Activated CD4-positive, alpha-beta T cell treated with anti-CD3 and anti-CD28 coated beads for 36 hours (primary cell): ENCODE data around the gene SLC22A17. TPM values are rescaled to one million over a fixed set of nuclear protein-coding genes. Genes with fewer than 3 reads are reported as not detected.
A peak's percentile ranks its signal among the peaks of the same experiment; 100 is the strongest.

ENCODE experiments used
- ATAC-seq: fragments of 200-7000 bp; cut with Tn5 transposase; one replicate; pipeline ENCODE4 v1.10.0; 2021; ENCODE audit warnings: mild to moderate bottlenecking, moderate library complexity
- CTCF ChIA-PET: fragments of 350-600 bp; sonication (Branson Sonifier 250); formaldehyde crosslinking; loops from one replicate; lab custom pipeline; 2021; ENCODE audit warnings: antibody characterized with exemption; lab: Charles Lee
- POLR2A ChIA-PET: fragments of 350-600 bp; sonication (Branson Sonifier 250); formaldehyde crosslinking; loops from one replicate; lab custom pipeline; 2021; ENCODE audit warnings: antibody characterized with exemption, inconsistent platforms; lab: Charles Lee
- DNase-seq: peaks from one replicate; pipeline ENCODE4 v3.0.0-alpha.2; 2020
- H3K27ac Mint-ChIP-seq: one replicate; pipeline ENCODE4 v1.8.0; 2021; ENCODE audit warnings: mixed read lengths
- H3K27me3 Mint-ChIP-seq: one replicate; pipeline ENCODE4 v1.8.0; 2021; ENCODE audit warnings: mixed read lengths
- H3K36me3 Mint-ChIP-seq: one replicate; pipeline ENCODE4 v1.8.0; 2021; ENCODE audit warnings: low read depth, mixed read lengths
- H3K4me1 Mint-ChIP-seq: one replicate; pipeline ENCODE4 v1.8.0; 2021; ENCODE audit warnings: mixed read lengths
- H3K4me3 Mint-ChIP-seq: one replicate; pipeline ENCODE4 v1.8.0; 2021; ENCODE audit warnings: mild to moderate bottlenecking, moderate library complexity, mixed read lengths
- H3K9me3 Mint-ChIP-seq: one replicate; pipeline ENCODE4 v1.8.0; 2021; ENCODE audit warnings: low read depth, mixed read lengths
- intact Hi-C, 2 experiments: fragments of 100-400 bp; cut with DNase I in 1 of 2; cut with micrococcal nuclease in 1 of 2; formaldehyde crosslinking; loops; one replicate each; pipeline versions ENCODE4 v1.14.2 to v1.15.1; 2022 to 2024; cut with DNase I, micrococcal nuclease
- total RNA-seq, 2 experiments: library from RNA; stranded (reverse); gene quantifications; one replicate each; pipeline ENCODE4 v1.2.3, GENCODE V29; 2021

SLC22A17 gene
- total RNA-seq, 2 experiments from 2014 or later: 4.7 to 5.3 TPM

GRCh38 chr14:23319746-23320583 lies 32.7 kb downstream of the SLC22A17 start:
- H3K36me3 Mint-ChIP-seq: peaks cover 30% of the 10 kb centered on the region
- ChIA-PET POLR2A (interaction anchor here (0.5 to 4.7 kb wide), 5 partner anchors 17 to 234 kb away, joined by 3 to 93 read pairs (median 14); partner anchors contain the start of genes ACIN1, C14orf119, HOMEZ and PPP1R3E), CTCF (interaction anchor here (0.5 to 11.6 kb wide), 10 partner anchors 9 to 391 kb away, joined by 3 to 173 read pairs (median 4); partner anchors contain the start of genes ACIN1, C14orf119, HOMEZ and PPP1R3E)
- H3K4me1 Mint-ChIP-seq: peaks cover 25% of the 10 kb centered on the region
- no peaks in the 10 kb centered on the region for H3K9me3 Mint-ChIP-seq
- DNase-seq: no peak
- no peak for ATAC-seq
- H3K27me3 Mint-ChIP-seq: no peaks in the 10 kb centered on the region
- peak overlapping the region; percentile 93 for H3K4me3 Mint-ChIP-seq
- H3K27ac Mint-ChIP-seq: peak overlapping the region; percentile 95
- intact Hi-C loops: loop anchor here in 1 of 2 experiments (5.0 kb wide), 2 partner anchors 237 to 1122 kb away; partner anchors contain the start of genes SDR39U1 and THTPA

- ChIA-PET POLR2A (no interaction called here), CTCF (interaction anchor here (1.5 to 11.6 kb wide), 2 partner anchors 16 to 63 kb away, joined by 4 to 173 read pairs; partner anchors contain the start of gene PPP1R3E)
- no peak overlapping the region for H3K4me3 Mint-ChIP-seq
- no peak overlapping the region for H3K27ac Mint-ChIP-seq
- no peak for DNase-seq
- no peaks in the 10 kb centered on the region for H3K27me3 Mint-ChIP-seq
- no peaks in the 10 kb centered on the region for H3K9me3 Mint-ChIP-seq
- H3K36me3 Mint-ChIP-seq: peaks cover 2% of the 10 kb centered on the region
- peaks cover 10% of the 10 kb centered on the region for H3K4me1 Mint-ChIP-seq
- intact Hi-C loops: no loop called here
- no peak for ATAC-seq
Observed at GRCh38 chr14:23316300-23316699, 36.4 kb downstream of the SLC22A17 start.

DNA sequence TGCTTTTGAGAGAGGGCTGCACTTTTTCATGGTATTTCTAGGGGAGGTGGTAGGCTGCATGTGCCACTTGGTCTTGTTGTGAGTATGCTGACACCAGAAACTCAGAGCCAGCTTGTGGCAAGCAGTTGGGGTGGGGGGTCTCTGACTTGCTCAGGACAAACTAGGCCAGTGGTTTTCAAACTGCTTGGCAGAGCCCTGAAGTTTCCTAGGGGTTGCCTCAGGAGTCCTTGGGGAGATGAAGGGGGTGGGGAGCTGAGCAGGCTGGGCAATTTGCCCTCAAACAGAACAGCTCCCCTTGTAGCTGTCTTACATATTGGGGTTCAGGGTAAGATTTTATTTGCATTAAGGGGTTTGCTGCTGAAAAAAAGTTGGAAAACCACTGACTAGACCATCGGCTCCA lies 42.1 kb downstream of the SLC22A17 start:
- Mint-ChIP-seq H3K9me3 (no peaks in the 10 kb centered on the region), H3K4me1 (no peaks in the 10 kb centered on the region), H3K36me3 (no peaks in the 10 kb centered on the region), H3K27me3 (peaks cover 16% of the 10 kb centered on the region), H3K4me3 (no peak overlapping the region), H3K27ac (no peak overlapping the region)
- POLR2A ChIA-PET: interaction anchor here (0.7 kb wide), 1 partner anchor 17 kb away, joined by 3 read pairs; no protein-coding TSS in a partner anchor
- intact Hi-C loops: no loop called here
- DNase-seq (no peak), ATAC-seq (no peak)
- CTCF ChIA-PET: interaction anchor here (0.6 to 1.3 kb wide), 2 partner anchors 9 to 18 kb away, joined by 3 to 5 read pairs; no protein-coding TSS in a partner anchor

DNA sequence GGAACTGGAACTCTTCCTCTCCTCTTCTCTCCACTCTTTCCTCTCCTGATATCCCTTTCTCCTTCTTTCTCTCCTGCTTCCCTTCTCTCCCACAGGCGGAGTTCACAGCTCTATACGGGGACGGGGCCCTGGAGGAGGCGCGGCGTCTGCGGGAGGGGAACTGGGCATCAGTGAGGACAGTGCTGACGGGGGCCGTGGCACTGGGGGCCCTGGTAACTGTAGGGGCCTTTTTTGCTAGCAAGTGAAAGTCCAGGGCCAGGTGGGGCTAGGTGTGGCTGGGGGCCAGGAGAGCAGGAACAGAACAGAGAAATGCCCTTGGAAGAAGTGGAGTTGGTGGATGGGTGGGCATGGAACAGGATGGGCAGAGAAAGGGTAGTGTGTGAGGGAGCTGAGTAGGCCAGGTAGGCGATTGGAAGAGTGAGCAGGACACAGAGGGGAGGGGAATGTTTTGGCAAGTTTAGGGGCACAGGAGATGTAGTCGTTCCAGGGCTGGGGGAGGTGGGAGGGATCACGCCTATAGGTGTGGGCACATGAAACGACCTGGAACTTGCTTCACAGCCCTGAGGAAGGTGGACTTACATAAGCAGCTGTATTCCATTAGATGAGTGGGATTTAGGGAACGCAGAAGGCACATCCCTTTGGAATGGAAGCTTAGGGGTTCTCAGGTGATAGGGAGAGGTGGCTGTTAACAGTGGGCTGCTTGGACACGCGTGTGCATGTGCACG lies 43.8 kb downstream of the SLC22A17 start:
- no peaks in the 10 kb centered on the region for H3K9me3 Mint-ChIP-seq
- no peaks in the 10 kb centered on the region for H3K4me1 Mint-ChIP-seq
- ChIA-PET CTCF (interaction anchor here (1.7 kb wide), 1 partner anchor 12 kb away, joined by 7 read pairs; the partner anchor contains the start of gene PABPN1), POLR2A (no interaction called here)
- no peak overlapping the region for H3K27ac Mint-ChIP-seq
- intact Hi-C loops: loop anchor here in 1 of 2 experiments (10.0 kb wide), 2 partner anchors 724 to 1854 kb away; partner anchors contain the start of genes CHD8 and DAD1
- no peaks in the 10 kb centered on the region for H3K36me3 Mint-ChIP-seq
- H3K4me3 Mint-ChIP-seq: no peak overlapping the region
- no peak for ATAC-seq
- H3K27me3 Mint-ChIP-seq: peaks cover 20% of the 10 kb centered on the region
- DNase-seq: no peak

DNA sequence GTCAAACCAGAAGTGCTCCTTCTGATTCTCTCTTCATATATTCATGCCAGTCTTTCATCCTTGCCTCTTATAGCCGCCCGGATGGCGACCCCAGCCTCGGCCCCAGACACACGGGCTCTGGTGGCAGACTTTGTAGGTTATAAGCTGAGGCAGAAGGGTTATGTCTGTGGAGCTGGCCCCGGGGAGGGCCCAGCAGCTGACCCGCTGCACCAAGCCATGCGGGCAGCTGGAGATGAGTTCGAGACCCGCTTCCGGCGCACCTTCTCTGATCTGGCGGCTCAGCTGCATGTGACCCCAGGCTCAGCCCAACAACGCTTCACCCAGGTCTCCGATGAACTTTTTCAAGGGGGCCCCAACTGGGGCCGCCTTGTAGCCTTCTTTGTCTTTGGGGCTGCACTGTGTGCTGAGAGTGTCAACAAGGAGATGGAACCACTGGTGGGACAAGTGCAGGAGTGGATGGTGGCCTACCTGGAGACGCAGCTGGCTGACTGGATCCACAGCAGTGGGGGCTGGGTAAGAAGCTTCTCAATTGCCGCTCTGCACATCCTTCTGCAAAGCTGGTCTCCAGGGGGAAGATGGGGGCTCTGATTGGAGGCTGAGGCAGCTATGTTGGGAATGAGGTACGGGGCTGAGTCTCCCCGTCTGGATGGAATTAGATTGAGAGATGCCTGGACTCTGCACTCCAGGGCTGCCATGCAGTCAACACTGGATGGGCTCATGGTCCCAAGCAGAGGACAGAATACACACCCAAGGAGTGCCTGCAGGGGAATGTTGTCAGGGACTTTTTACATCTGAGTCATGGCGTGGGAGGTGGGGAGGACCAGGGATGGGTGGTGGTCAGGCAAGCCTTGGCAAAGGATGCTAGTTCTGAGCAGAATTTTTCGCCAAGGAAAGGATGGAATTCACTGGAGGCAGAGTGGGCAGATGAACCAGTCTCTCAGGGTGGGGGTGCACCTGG lies 44.7 kb downstream of the SLC22A17 start:
- intact Hi-C loops: loop anchor here in 1 of 2 experiments (10.0 kb wide), 2 partner anchors 723 to 1853 kb away; partner anchors contain the start of genes CHD8 and DAD1
- Mint-ChIP-seq H3K4me1 (peaks cover 4% of the 10 kb centered on the region), H3K27me3 (peaks cover 20% of the 10 kb centered on the region), H3K4me3 (no peak overlapping the region), H3K36me3 (no peaks in the 10 kb centered on the region), H3K27ac (no peak overlapping the region), H3K9me3 (peaks cover 2% of the 10 kb centered on the region)
- DNase-seq (no peak), ATAC-seq (no peak)
- POLR2A ChIA-PET: no interaction called here
- CTCF ChIA-PET: interaction anchor here (0.6 to 1.7 kb wide), 2 partner anchors 13 to 181 kb away, joined by 3 to 7 read pairs; partner anchors contain the start of gene PABPN1

- ATAC-seq: no peak
- intact Hi-C loops: loop anchor here in 1 of 2 experiments (10.0 kb wide), 2 partner anchors 722 to 1852 kb away; partner anchors contain the start of genes CHD8 and DAD1
- Mint-ChIP-seq H3K27me3 (peaks cover 20% of the 10 kb centered on the region), H3K4me3 (no peak overlapping the region), H3K36me3 (no peaks in the 10 kb centered on the region), H3K9me3 (peaks cover 2% of the 10 kb centered on the region), H3K4me1 (peaks cover 4% of the 10 kb centered on the region), H3K27ac (no peak overlapping the region)
- no peak for DNase-seq
- POLR2A ChIA-PET: no interaction called here
- CTCF ChIA-PET: interaction anchor here (0.6 to 1.7 kb wide), 2 partner anchors 14 to 181 kb away, joined by 3 to 7 read pairs; partner anchors contain the start of gene PABPN1
Observed at GRCh38 chr14:23307146-23307530, 45.5 kb downstream of the SLC22A17 start.

- ATAC-seq: no peak
- ChIA-PET POLR2A (no interaction called here), CTCF (interaction anchor here (0.5 to 12.8 kb wide), 3 partner anchors 14 to 55 kb away, joined by 4 to 173 read pairs (median 7); partner anchors contain the start of gene PABPN1)
- Mint-ChIP-seq H3K36me3 (no peaks in the 10 kb centered on the region), H3K4me1 (peaks cover 4% of the 10 kb centered on the region), H3K27ac (no peak within 1 kb of the TSS), H3K9me3 (peaks cover 2% of the 10 kb centered on the region), H3K27me3 (peaks cover 20% of the 10 kb centered on the region), H3K4me3 (no peak within 1 kb of the TSS)
- DNase-seq: peak; percentile 40
- intact Hi-C loops: loop anchor here in 1 of 2 experiments (10.0 kb wide), 2 partner anchors 722 to 1852 kb away; partner anchors contain the start of genes CHD8 and DAD1
Observed at GRCh38 chr14:23306412-23307145, 46.1 kb downstream of the SLC22A17 start, which contains the start of gene BCL2L2. Gene BCL2L2, plus strand, starts transcription at chr14:23306833. Its CDS starts 935 bp downstream, at chr14:23307768.

GRCh38 chr14:23302290-23303225 lies 50.1 kb downstream of the SLC22A17 start, which contains the start of gene PPP1R3E:
Gene PPP1R3E, minus strand, starts transcription at chr14:23302859. Its CDS starts 283 bp downstream, at chr14:23302576.
- Mint-ChIP-seq H3K27ac (peak within 1 kb of the TSS; percentile 99), H3K9me3 (peaks cover 2% of the 10 kb centered on the region), H3K4me1 (peaks cover 18% of the 10 kb centered on the region), H3K27me3 (peaks cover 18% of the 10 kb centered on the region), H3K4me3 (peak within 1 kb of the TSS; percentile 100), H3K36me3 (peaks cover 13% of the 10 kb centered on the region)
- ChIA-PET POLR2A (interaction anchor here (0.7 to 5.3 kb wide), 5 partner anchors 19 to 373 kb away, joined by 3 to 93 read pairs (median 11); partner anchors contain the start of genes ACIN1, C14orf119, PABPN1 and PRMT5), CTCF (interaction anchor here (0.6 to 12.8 kb wide), 15 partner anchors 10 to 359 kb away, joined by 3 to 173 read pairs (median 4); partner anchors contain the start of genes ACIN1, AP1G2, C14orf119 and HOMEZ)
- intact Hi-C loops: loop anchor here (1.0 to 10.0 kb wide), 8 partner anchors 230 to 1848 kb away; partner anchors contain the start of genes CHD8 (in 1 of the 2), DAD1 (in 1 of the 2), HAUS4 (in 1 of the 2) and MRPL52 (in 1 of the 2)
- ATAC-seq (peak; percentile 36), DNase-seq (peak; percentile 96)
